ENCODE data around the gene SLFN14. TPM values are rescaled to one million over a fixed set of nuclear protein-coding genes. Genes with fewer than 3 reads are reported as not detected.

SLFN14 gene
- total RNA-seq, 6 experiments from 2014 or later = 0.12 to 0.42 TPM; not detected in 4

- peak in 1 of 4 donors; percentile 16 for ATAC-seq
- Histone ChIP-seq H3K27me3 (no peaks in the 10 kb centered on the region), H3K4me1 (peaks cover 0 to 16% (median 0%) of the 10 kb centered on the region in 4 donors), H3K4me3 (peak overlapping the region; percentile 16 to 36 (median 28)), H3K27ac (peak overlapping the region; percentile 35 to 73 (median 61)), H3K36me3 (no peaks in the 10 kb centered on the region), H3K9me3 (no peaks in the 10 kb centered on the region)
- DNase-seq = no peak
- 8% methylated on average over 1 of the region's 1 CpG for WGBS (ENCODE audit: insufficient coverage, low coverage, low lambda C conversion rate, missing lambda C conversion rate)
- no peak for TF ChIP-seq POLR2A (IDR thresholded peaks at IDR 0.05)
- TF ChIP-seq, protein P1, sequence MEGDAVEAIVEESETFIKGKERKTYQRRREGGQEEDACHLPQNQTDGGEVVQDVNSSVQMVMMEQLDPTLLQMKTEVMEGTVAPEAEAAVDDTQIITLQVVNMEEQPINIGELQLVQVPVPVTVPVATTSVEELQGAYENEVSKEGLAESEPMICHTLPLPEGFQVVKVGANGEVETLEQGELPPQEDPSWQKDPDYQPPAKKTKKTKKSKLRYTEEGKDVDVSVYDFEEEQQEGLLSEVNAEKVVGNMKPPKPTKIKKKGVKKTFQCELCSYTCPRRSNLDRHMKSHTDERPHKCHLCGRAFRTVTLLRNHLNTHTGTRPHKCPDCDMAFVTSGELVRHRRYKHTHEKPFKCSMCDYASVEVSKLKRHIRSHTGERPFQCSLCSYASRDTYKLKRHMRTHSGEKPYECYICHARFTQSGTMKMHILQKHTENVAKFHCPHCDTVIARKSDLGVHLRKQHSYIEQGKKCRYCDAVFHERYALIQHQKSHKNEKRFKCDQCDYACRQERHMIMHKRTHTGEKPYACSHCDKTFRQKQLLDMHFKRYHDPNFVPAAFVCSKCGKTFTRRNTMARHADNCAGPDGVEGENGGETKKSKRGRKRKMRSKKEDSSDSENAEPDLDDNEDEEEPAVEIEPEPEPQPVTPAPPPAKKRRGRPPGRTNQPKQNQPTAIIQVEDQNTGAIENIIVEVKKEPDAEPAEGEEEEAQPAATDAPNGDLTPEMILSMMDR (IDR thresholded peaks at IDR 0.05) = no peak
- intact Hi-C loops (cut with DNase I) = no loop called here
These were observed 19.2 kb downstream of the SLFN14 start for GRCh38 chr17:35541434-35541833.

DNA sequence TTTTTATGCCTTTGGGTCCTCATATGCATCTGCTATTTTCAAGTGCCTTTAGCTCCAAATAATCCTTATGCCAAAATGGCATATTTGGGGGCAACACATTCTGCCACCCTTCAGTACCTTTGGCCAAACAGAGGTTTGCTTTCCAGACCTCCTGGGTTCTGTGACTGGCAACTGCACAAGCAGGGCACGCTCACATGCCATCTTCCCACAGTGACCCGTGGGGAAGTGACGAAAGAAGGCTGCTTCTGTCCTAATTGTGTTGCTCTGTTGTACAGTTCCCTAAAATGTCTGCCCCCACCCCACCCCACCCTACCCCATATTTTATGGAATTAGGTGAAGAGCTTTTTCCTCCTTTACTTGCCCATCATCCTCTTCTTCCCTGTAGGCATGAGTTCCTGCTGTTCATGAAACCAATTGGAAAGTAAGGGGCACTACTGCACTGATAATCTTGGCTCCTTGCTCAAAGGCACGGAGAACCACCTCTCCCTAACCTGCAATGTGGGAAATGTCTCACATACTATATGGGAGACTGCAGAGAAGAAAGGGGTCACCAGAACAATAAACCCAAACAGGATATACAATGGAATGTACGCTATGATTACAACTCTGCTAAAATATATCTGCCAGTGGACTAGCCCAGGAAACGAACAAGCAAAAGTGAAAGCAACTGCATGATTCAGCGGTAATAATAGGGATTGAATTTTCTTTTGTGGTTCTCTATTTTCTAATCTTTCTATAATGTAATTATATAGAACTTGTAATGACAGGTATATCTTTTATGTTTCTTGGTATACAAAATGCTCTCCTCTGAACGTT, 19.8 kb downstream of the SLFN14 start:
- peak; percentile 45 to 65 (median 63) for DNase-seq
- intact Hi-C loops (cut with DNase I) = no loop called here
- Histone ChIP-seq H3K27me3 (no peaks in the 10 kb centered on the region), H3K4me3 (peak overlapping the region; percentile 16 to 36 (median 28)), H3K36me3 (no peaks in the 10 kb centered on the region), H3K27ac (peak overlapping the region; percentile 35 to 73 (median 61)), H3K9me3 (no peaks in the 10 kb centered on the region), H3K4me1 (peaks cover 0 to 16% (median 0%) of the 10 kb centered on the region in 4 donors)
- 18% methylated on average over 8 of the region's 8 CpGs for WGBS (ENCODE audit: insufficient coverage, low coverage, low lambda C conversion rate, missing lambda C conversion rate)
- TF ChIP-seq, protein P1 (IDR thresholded peaks at IDR 0.05) = no peak
- peak; percentile 14 for TF ChIP-seq POLR2A (IDR thresholded peaks at IDR 0.05)
- ATAC-seq = peak; percentile 68 to 80 (median 72)

DNA sequence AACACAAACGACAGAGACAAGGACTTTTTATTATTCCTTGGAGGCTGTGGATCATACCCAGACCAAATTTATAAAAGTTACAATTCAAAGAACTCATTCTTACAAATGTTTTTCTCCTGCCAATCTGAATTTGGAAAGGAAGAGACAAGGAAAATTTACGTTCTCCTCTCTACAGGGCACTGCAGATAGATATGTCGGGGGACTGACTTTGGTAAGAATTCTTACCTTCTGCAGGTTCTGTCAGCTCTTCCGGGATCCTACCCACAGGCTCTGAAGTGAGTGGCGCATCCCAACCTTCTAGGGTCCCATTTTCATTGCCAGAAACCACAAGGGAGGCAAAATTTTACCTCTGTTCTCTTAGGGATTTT, 21.0 kb downstream of the SLFN14 start:
- Histone ChIP-seq H3K9me3 (no peaks in the 10 kb centered on the region), H3K4me1 (peaks cover 0 to 18% (median 4%) of the 10 kb centered on the region in 4 donors), H3K4me3 (no peak overlapping the region), H3K36me3 (no peaks in the 10 kb centered on the region), H3K27ac (peak overlapping the region; percentile 5 to 73 (median 61)), H3K27me3 (no peaks in the 10 kb centered on the region)
- DNase-seq (no peak), ATAC-seq (no peak)
- no peak for TF ChIP-seq POLR2A (IDR thresholded peaks at IDR 0.05)
- TF ChIP-seq, protein P1 (IDR thresholded peaks at IDR 0.05) = no peak
- intact Hi-C loops (cut with DNase I) = loop anchor here in 1 of 2 donors (10.0 kb wide), 1 partner anchor 365 kb away; no protein-coding TSS in a partner anchor
- 0% methylated on average over 2 of the region's 5 CpGs for WGBS (ENCODE audit: insufficient coverage, low coverage, low lambda C conversion rate, missing lambda C conversion rate)

GRCh38 chr17:35537601-35538141, 22.9 kb downstream of the SLFN14 start, which contains the start of gene SLFN12L:
Gene SLFN12L, minus strand, starts transcription at chr17:35537678. Its CDS starts 15,314 bp downstream, at chr17:35522364.
- DNase-seq (no peak), ATAC-seq (no peak)
- Histone ChIP-seq H3K27ac (peak within 1 kb of the TSS in 1 of 3 donors; percentile 20), H3K9me3 (no peaks in the 10 kb centered on the region), H3K4me1 (peaks cover 0 to 24% (median 8%) of the 10 kb centered on the region in 4 donors), H3K36me3 (no peaks in the 10 kb centered on the region), H3K27me3 (no peaks in the 10 kb centered on the region), H3K4me3 (no peak within 1 kb of the TSS)
- intact Hi-C loops (cut with DNase I) = loop anchor here in 1 of 2 donors (10.0 kb wide), 1 partner anchor 363 kb away; no protein-coding TSS in a partner anchor
- WGBS (ENCODE audit: insufficient coverage, low coverage, low lambda C conversion rate, missing lambda C conversion rate) = 44% methylated on average over 1 of the region's 2 CpGs
- TF ChIP-seq, protein P1 (IDR thresholded peaks at IDR 0.05) = no peak
- TF ChIP-seq POLR2A (IDR thresholded peaks at IDR 0.05) = no peak

Data from right lobe of liver (tissue), 6 donors.